ENCODE data around the gene AURKAIP1.

AURKAIP1 gene

GRCh38 chr1:1336931-1337792 lies 37.8 kb downstream of the AURKAIP1 start:
- H3K4me1 ChIP-seq (ENCODE audit: control insufficient read depth, low read depth, low read length) = no peaks in the 10 kb centered on the region
- no peak overlapping the region for H3K4ac ChIP-seq (ENCODE audit: low read depth, low read length)
- H3K23ac ChIP-seq (ENCODE audit: low read length) = no peak overlapping the region
- no peak overlapping the region for H3K9ac ChIP-seq (ENCODE audit: low read length)
- no peaks in the 10 kb centered on the region for H3K79me1 ChIP-seq (ENCODE audit: low read length)
- H2BK5ac ChIP-seq (ENCODE audit: low read length) = no peak overlapping the region
- WGBS (ENCODE audit: extremely low coverage, insufficient coverage, low lambda C conversion rate) = no CpG with 5 or more reads among the region's 32 CpGs
- no peak overlapping the region for H2AK5ac ChIP-seq (ENCODE audit: low read length)
- H3K36me3 ChIP-seq (ENCODE audit: control insufficient read depth, insufficient read depth, low read length) = peaks cover 7% of the 10 kb centered on the region
- H2BK120ac ChIP-seq (ENCODE audit: low read depth, low read length) = no peak overlapping the region
- no peaks in the 10 kb centered on the region for H3K79me2 ChIP-seq (ENCODE audit: control insufficient read depth, insufficient read depth, low read length)
- no peaks in the 10 kb centered on the region for H3K27me3 ChIP-seq (ENCODE audit: insufficient read depth, low read length, poor library complexity)
- H3K4me2 ChIP-seq (ENCODE audit: low read length) = no peak overlapping the region
- H3K27ac ChIP-seq (ENCODE audit: low read depth, low read length) = no peak overlapping the region
- H4K5ac ChIP-seq (ENCODE audit: low read length) = no peak overlapping the region
- no peak overlapping the region for H3K56ac ChIP-seq (ENCODE audit: low read length)
- no peak overlapping the region for H3K4me3 ChIP-seq (ENCODE audit: low read length)
- H3K18ac ChIP-seq (ENCODE audit: low read length) = no peak overlapping the region
- no peak for DNase-seq
- no peak overlapping the region for H4K8ac ChIP-seq (ENCODE audit: low read depth, low read length)
- no peak overlapping the region for H2BK15ac ChIP-seq (replicated peaks; ENCODE audit: low read depth)

DNA sequence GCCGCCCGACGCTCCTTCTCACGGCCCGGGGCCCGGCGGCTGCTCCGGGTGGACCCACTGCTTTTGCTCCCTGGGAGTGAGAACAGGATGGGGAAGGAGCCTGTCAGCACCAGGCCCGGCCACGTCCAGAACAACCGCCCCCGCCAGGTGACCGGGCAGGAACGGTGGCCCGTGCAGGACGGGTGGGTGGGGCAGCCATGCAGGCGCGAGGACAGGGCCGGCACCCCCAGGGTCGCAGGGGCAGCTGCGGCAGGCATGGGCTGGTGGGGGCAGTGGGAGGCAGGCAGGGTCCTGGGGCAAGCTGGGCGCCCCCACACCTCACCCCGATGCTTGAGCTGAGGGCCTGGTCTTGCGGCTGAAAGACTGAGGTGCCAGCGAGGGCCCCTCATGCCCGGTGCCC lies 38.6 kb downstream of the AURKAIP1 start:
- Histone ChIP-seq H3K4ac (ENCODE audit: low read depth, low read length) (no peak overlapping the region), H3K4me3 (ENCODE audit: low read length) (no peak overlapping the region), H3K56ac (ENCODE audit: low read length) (no peak overlapping the region), H3K79me2 (ENCODE audit: control insufficient read depth, insufficient read depth, low read length) (no peaks in the 10 kb centered on the region), H3K79me1 (ENCODE audit: low read length) (no peaks in the 10 kb centered on the region), H4K5ac (ENCODE audit: low read length) (no peak overlapping the region), H2BK15ac (replicated peaks; ENCODE audit: low read depth) (no peak overlapping the region), H3K27ac (ENCODE audit: low read depth, low read length) (no peak overlapping the region), H3K9ac (ENCODE audit: low read length) (no peak overlapping the region), H3K36me3 (ENCODE audit: control insufficient read depth, insufficient read depth, low read length) (peaks cover 6% of the 10 kb centered on the region), H3K4me1 (ENCODE audit: control insufficient read depth, low read depth, low read length) (no peaks in the 10 kb centered on the region), H2BK5ac (ENCODE audit: low read length) (no peak overlapping the region), H2AK5ac (ENCODE audit: low read length) (no peak overlapping the region), H3K27me3 (ENCODE audit: insufficient read depth, low read length, poor library complexity) (no peaks in the 10 kb centered on the region), H3K18ac (ENCODE audit: low read length) (no peak overlapping the region), H4K8ac (ENCODE audit: low read depth, low read length) (no peak overlapping the region), H3K4me2 (ENCODE audit: low read length) (no peak overlapping the region), H3K23ac (ENCODE audit: low read length) (no peak overlapping the region), H2BK120ac (ENCODE audit: low read depth, low read length) (no peak overlapping the region)
- no CpG with 5 or more reads among the region's 26 CpGs for WGBS (ENCODE audit: extremely low coverage, insufficient coverage, low lambda C conversion rate)
- DNase-seq = no peak

GRCh38 chr1:1335792-1336248 lies 39.2 kb downstream of the AURKAIP1 start:
- no peaks in the 10 kb centered on the region for H3K79me2 ChIP-seq (ENCODE audit: control insufficient read depth, insufficient read depth, low read length)
- DNase-seq = no peak
- no peak overlapping the region for H3K56ac ChIP-seq (ENCODE audit: low read length)
- no peaks in the 10 kb centered on the region for H3K4me1 ChIP-seq (ENCODE audit: control insufficient read depth, low read depth, low read length)
- no peak overlapping the region for H2BK5ac ChIP-seq (ENCODE audit: low read length)
- H3K4ac ChIP-seq (ENCODE audit: low read depth, low read length) = no peak overlapping the region
- H3K9ac ChIP-seq (ENCODE audit: low read length) = no peak overlapping the region
- H3K23ac ChIP-seq (ENCODE audit: low read length) = no peak overlapping the region
- H3K36me3 ChIP-seq (ENCODE audit: control insufficient read depth, insufficient read depth, low read length) = peaks cover 2% of the 10 kb centered on the region
- H2BK15ac ChIP-seq (replicated peaks; ENCODE audit: low read depth) = no peak overlapping the region
- WGBS (ENCODE audit: extremely low coverage, insufficient coverage, low lambda C conversion rate) = no CpG with 5 or more reads among the region's 21 CpGs
- no peak overlapping the region for H4K5ac ChIP-seq (ENCODE audit: low read length)
- H3K18ac ChIP-seq (ENCODE audit: low read length) = no peak overlapping the region
- no peak overlapping the region for H4K8ac ChIP-seq (ENCODE audit: low read depth, low read length)
- no peaks in the 10 kb centered on the region for H3K27me3 ChIP-seq (ENCODE audit: insufficient read depth, low read length, poor library complexity)
- no peak overlapping the region for H3K4me3 ChIP-seq (ENCODE audit: low read length)
- no peak overlapping the region for H3K4me2 ChIP-seq (ENCODE audit: low read length)
- H2BK120ac ChIP-seq (ENCODE audit: low read depth, low read length) = no peak overlapping the region
- no peak overlapping the region for H2AK5ac ChIP-seq (ENCODE audit: low read length)
- H3K79me1 ChIP-seq (ENCODE audit: low read length) = no peaks in the 10 kb centered on the region
- H3K27ac ChIP-seq (ENCODE audit: low read depth, low read length) = no peak overlapping the region

DNA sequence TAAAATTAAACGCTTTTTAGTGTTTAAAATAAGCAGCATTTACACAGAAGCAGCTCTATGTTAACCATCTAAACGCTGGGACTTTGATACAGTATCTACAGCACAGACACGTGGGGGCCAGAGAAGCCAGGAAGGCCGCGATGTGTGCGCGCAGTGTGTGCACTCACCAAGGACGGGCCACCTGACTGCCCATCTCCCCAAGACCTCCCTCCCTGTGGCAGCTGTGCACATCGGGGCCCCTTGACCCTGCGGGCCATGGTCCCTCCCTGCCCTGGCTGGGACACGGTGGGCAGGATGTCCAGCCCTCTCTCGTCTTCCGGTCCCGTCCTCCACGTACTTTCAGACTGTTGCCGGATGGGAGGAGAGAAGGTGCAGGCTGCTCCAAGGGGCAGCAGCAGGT lies 39.7 kb downstream of the AURKAIP1 start:
- no peaks in the 10 kb centered on the region for H3K79me1 ChIP-seq (ENCODE audit: low read length)
- no peak overlapping the region for H4K5ac ChIP-seq (ENCODE audit: low read length)
- no peak overlapping the region for H3K4me2 ChIP-seq (ENCODE audit: low read length)
- no peak overlapping the region for H3K4ac ChIP-seq (ENCODE audit: low read depth, low read length)
- H3K56ac ChIP-seq (ENCODE audit: low read length) = no peak overlapping the region
- H3K4me1 ChIP-seq (ENCODE audit: control insufficient read depth, low read depth, low read length) = no peaks in the 10 kb centered on the region
- no peak overlapping the region for H2BK120ac ChIP-seq (ENCODE audit: low read depth, low read length)
- no peaks in the 10 kb centered on the region for H3K27me3 ChIP-seq (ENCODE audit: insufficient read depth, low read length, poor library complexity)
- no peak overlapping the region for H4K8ac ChIP-seq (ENCODE audit: low read depth, low read length)
- no peaks in the 10 kb centered on the region for H3K79me2 ChIP-seq (ENCODE audit: control insufficient read depth, insufficient read depth, low read length)
- no CpG with 5 or more reads among the region's 16 CpGs for WGBS (ENCODE audit: extremely low coverage, insufficient coverage, low lambda C conversion rate)
- no peak overlapping the region for H2BK5ac ChIP-seq (ENCODE audit: low read length)
- H3K18ac ChIP-seq (ENCODE audit: low read length) = no peak overlapping the region
- H2AK5ac ChIP-seq (ENCODE audit: low read length) = no peak overlapping the region
- no peaks in the 10 kb centered on the region for H3K36me3 ChIP-seq (ENCODE audit: control insufficient read depth, insufficient read depth, low read length)
- no peak for DNase-seq
- H3K9ac ChIP-seq (ENCODE audit: low read length) = no peak overlapping the region
- no peak overlapping the region for H2BK15ac ChIP-seq (replicated peaks; ENCODE audit: low read depth)
- no peak overlapping the region for H3K23ac ChIP-seq (ENCODE audit: low read length)
- H3K4me3 ChIP-seq (ENCODE audit: low read length) = no peak overlapping the region
- H3K27ac ChIP-seq (ENCODE audit: low read depth, low read length) = no peak overlapping the region

DNA sequence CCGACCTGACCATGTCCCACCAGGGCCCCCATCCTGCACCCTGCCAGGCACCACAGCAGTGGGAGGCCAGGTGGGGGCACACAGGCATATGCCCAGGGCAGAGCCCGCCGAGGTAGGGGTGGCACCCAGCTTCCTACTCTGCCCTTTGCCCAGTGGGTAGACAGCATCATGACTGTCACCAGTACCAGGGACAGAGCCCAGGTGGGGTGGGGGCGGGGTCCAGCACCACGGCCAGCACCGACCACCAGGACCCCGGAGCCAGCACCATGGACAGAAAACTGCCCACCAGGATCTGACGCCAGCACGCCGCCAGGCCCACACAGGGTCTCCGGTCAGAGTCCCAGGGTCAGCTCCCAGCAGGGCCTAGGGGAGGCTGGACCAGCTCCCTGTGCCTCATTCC lies 40.2 kb downstream of the AURKAIP1 start:
- no peak overlapping the region for H2BK120ac ChIP-seq (ENCODE audit: low read depth, low read length)
- no peak overlapping the region for H3K4me3 ChIP-seq (ENCODE audit: low read length)
- WGBS (ENCODE audit: extremely low coverage, insufficient coverage, low lambda C conversion rate) = no CpG with 5 or more reads among the region's 11 CpGs
- H3K9ac ChIP-seq (ENCODE audit: low read length) = no peak overlapping the region
- H2AK5ac ChIP-seq (ENCODE audit: low read length) = no peak overlapping the region
- no peak overlapping the region for H2BK5ac ChIP-seq (ENCODE audit: low read length)
- no peaks in the 10 kb centered on the region for H3K79me2 ChIP-seq (ENCODE audit: control insufficient read depth, insufficient read depth, low read length)
- H3K27me3 ChIP-seq (ENCODE audit: insufficient read depth, low read length, poor library complexity) = no peaks in the 10 kb centered on the region
- H3K18ac ChIP-seq (ENCODE audit: low read length) = no peak overlapping the region
- no peak overlapping the region for H3K23ac ChIP-seq (ENCODE audit: low read length)
- no peak overlapping the region for H2BK15ac ChIP-seq (replicated peaks; ENCODE audit: low read depth)
- H4K8ac ChIP-seq (ENCODE audit: low read depth, low read length) = no peak overlapping the region
- H3K56ac ChIP-seq (ENCODE audit: low read length) = no peak overlapping the region
- peak; percentile 63 for DNase-seq
- no peaks in the 10 kb centered on the region for H3K79me1 ChIP-seq (ENCODE audit: low read length)
- H3K27ac ChIP-seq (ENCODE audit: low read depth, low read length) = no peak overlapping the region
- no peak overlapping the region for H3K4ac ChIP-seq (ENCODE audit: low read depth, low read length)
- H4K5ac ChIP-seq (ENCODE audit: low read length) = no peak overlapping the region
- H3K36me3 ChIP-seq (ENCODE audit: control insufficient read depth, insufficient read depth, low read length) = no peaks in the 10 kb centered on the region
- no peak overlapping the region for H3K4me2 ChIP-seq (ENCODE audit: low read length)
- H3K4me1 ChIP-seq (ENCODE audit: control insufficient read depth, low read depth, low read length) = no peaks in the 10 kb centered on the region
